Esophagus muscularis mucosa (tissue), 4 donors: Measurements from ENCODE around the gene CCDC82. TPM values are rescaled to one million over a fixed set of nuclear protein-coding genes. Genes with fewer than 3 reads are reported as not detected.

Experiments used
- DNase-seq: peaks from one replicate; pipeline ENCODE4 v3.0.0-alpha.2; 2017; ENCODE audit errors: extremely low spot score
- H3K27ac ChIP-seq, 4 donors: fragments of 200-600 bp; sonication (generic); replicated peaks in 1 of 4; 1 replicate in 3 of 4; 2 replicates in 1 of 4; pipeline ENCODE4 v1.5.1; 2016 to 2019; ENCODE audit warnings: mild to moderate bottlenecking in 1 of 4
- H3K27me3 ChIP-seq, 4 donors: fragments of 200-600 bp; sonication (generic); one replicate each; pipeline versions ENCODE4 v1.5.1 to v1.6.0; 2016 to 2019
- H3K36me3 ChIP-seq, 4 donors: fragments of 200-600 bp; sonication (generic); one replicate each; pipeline ENCODE4 v1.5.1; 2016 to 2019
- H3K4me1 ChIP-seq, 4 donors: fragments of 200-600 bp; sonication (generic); one replicate each; pipeline ENCODE4 v1.5.1; 2016 to 2019
- H3K4me3 ChIP-seq, 4 donors: fragments of 200-600 bp; sonication (generic); 1 replicate in 2 of 4; 2 replicates in 2 of 4; pipeline ENCODE4 v1.5.1; 2016 to 2019; ENCODE audit warnings: mild to moderate bottlenecking in 4 of 4, moderate library complexity in 1 of 4
- H3K9me3 ChIP-seq, 4 donors: fragments of 200-600 bp; sonication (generic); 1 replicate in 3 of 4; 2 replicates in 1 of 4; pipeline ENCODE4 v1.5.1; 2016 to 2019
- EP300 ChIP-seq: sonication (generic); formaldehyde crosslinking; IDR thresholded peaks from one replicate; pipeline ENCODE4 v1.6.1; 2017; ENCODE audit warnings: antibody characterized with exemption
- POLR2A ChIP-seq: fragments of 450-650 bp; IDR thresholded peaks from one replicate; pipeline ENCODE4 v1.6.1; 2017; ENCODE audit warnings: antibody characterized with exemption, moderate library complexity, mild to moderate bottlenecking, low read depth
- POLR2AphosphoS5 ChIP-seq, 2 donors: sonication (generic); formaldehyde crosslinking; IDR thresholded peaks; one replicate each; pipeline ENCODE4 v1.6.1; 2017; ENCODE audit warnings: antibody characterized with exemption in 2 of 2
- WGBS: methylation state at CpG from one replicate; pipeline ENCODE4 v1.1.5; 2018; 5-methylcytosine and 5-hydroxymethylcytosine counted together
- intact Hi-C: fragments of 100-400 bp; cut with DNase I; formaldehyde crosslinking; loops from one replicate; pipeline ENCODE4 v1.15.1; 2023
- total RNA-seq, 4 donors: library from RNA; depleted of rRNA; stranded (reverse); fragments of >200 nt; gene quantifications; one replicate each; pipeline versions ENCODE4 v1.1.0 to v1.2.1, GENCODE V29; 2016
- TF ChIP-seq, protein P1 (sequence below), 3 experiments: fragments of 200-600 bp in 2 of 3; fragments of 450-650 bp in 1 of 3; sonication (generic) in 2 of 3; IDR thresholded peaks; one replicate each; pipeline ENCODE4 v1.5.1; 2017 to 2019; ENCODE audit warnings: antibody characterized with exemption in 3 of 3, mild to moderate bottlenecking in 2 of 3, moderate library complexity in 1 of 3

Gene CCDC82
- total RNA-seq, 4 donors from 2014 or later = 12.3 to 23.3 (median 14.7) TPM

DNA sequence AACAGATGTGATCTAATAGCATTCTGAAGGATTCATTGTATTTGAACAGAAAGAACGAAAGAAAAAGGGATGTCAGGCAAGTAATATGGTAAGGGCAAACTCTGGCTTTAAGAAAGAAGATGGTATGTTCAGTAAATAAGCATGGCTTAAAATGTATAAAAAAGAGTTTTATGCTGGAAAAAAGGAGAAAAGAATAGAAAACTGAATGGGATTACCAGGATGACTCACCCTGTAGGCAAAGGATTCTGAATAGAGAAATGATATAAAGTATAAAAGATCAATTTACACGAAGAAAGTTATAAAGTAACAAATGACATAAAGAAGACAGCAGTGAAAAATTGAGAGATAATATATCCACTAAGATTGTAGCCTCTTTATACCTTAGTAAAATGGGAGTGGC lies 4.5 kb downstream of the CCDC82 start:
- Histone ChIP-seq H3K4me1 (peaks cover 8 to 20% (median 12%) of the 10 kb centered on the region in 4 donors), H3K4me3 (no peak overlapping the region), H3K27me3 (no peaks in the 10 kb centered on the region), H3K36me3 (peaks cover 0 to 39% (median 17%) of the 10 kb centered on the region in 4 donors), H3K9me3 (no peaks in the 10 kb centered on the region), H3K27ac (no peak overlapping the region)
- DNase-seq = no peak
- intact Hi-C loops = loop anchor here (5.0 kb wide), 1 partner anchor 548 kb away; no protein-coding TSS in a partner anchor
- WGBS = 93% methylated on average over 2 of the region's 2 CpGs
- no peak for TF ChIP-seq EP300
- TF ChIP-seq, protein P1, sequence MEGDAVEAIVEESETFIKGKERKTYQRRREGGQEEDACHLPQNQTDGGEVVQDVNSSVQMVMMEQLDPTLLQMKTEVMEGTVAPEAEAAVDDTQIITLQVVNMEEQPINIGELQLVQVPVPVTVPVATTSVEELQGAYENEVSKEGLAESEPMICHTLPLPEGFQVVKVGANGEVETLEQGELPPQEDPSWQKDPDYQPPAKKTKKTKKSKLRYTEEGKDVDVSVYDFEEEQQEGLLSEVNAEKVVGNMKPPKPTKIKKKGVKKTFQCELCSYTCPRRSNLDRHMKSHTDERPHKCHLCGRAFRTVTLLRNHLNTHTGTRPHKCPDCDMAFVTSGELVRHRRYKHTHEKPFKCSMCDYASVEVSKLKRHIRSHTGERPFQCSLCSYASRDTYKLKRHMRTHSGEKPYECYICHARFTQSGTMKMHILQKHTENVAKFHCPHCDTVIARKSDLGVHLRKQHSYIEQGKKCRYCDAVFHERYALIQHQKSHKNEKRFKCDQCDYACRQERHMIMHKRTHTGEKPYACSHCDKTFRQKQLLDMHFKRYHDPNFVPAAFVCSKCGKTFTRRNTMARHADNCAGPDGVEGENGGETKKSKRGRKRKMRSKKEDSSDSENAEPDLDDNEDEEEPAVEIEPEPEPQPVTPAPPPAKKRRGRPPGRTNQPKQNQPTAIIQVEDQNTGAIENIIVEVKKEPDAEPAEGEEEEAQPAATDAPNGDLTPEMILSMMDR (IDR thresholded peaks at IDR 0.05) = no peak
- TF ChIP-seq POLR2AphosphoS5 (IDR thresholded peaks at IDR 0.05) = no peak
- no peak for TF ChIP-seq POLR2A

DNA sequence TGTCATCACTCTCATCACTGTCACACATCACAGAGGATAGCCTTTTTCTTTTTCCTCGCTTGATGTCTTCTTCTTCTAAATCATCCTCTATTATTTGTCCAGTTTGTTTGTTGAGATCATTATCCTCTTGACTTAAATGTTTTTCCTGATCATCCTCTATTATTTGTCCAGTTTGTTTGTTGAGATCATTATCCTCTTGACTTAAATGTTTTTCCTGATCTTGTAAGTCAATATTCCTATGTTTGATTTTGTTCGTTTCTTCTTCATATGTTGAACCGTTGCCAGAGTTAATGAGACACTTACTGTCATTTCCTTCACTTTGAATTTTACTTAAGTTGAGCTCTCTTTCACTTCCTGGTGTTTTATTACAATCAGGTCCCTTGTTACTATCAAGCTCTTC lies 5.6 kb downstream of the CCDC82 start:
- Histone ChIP-seq H3K36me3 (peaks cover 0 to 47% (median 21%) of the 10 kb centered on the region in 4 donors), H3K27me3 (no peaks in the 10 kb centered on the region), H3K27ac (no peak overlapping the region), H3K4me1 (peaks cover 8 to 18% (median 12%) of the 10 kb centered on the region in 4 donors), H3K9me3 (no peaks in the 10 kb centered on the region), H3K4me3 (no peak overlapping the region)
- DNase-seq = no peak
- intact Hi-C loops = no loop called here
- WGBS = 86% methylated on average over 3 of the region's 3 CpGs
- TF ChIP-seq POLR2A (no peak), EP300 (no peak), POLR2AphosphoS5 (IDR thresholded peaks at IDR 0.05) (no peak)
- TF ChIP-seq, protein P1 (IDR thresholded peaks at IDR 0.05) = no peak

DNA sequence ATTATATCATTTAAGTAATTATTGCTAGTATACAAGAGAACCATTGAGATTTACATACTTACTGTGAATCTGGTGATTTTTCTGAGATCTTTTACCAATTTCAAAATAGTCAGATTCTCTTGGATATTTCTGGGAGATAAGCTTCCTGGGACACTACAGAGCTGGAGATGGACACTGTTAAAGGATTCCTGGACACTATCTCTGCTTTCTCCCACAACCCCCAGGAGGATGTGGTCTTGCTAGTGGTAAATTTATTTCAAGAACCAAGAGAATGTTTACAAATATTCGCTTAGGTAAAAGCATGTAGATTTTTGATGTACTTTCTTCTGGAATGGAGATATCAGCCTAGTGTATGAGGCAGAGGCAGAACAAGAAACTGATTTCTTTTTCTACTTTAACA lies 12.9 kb downstream of the CCDC82 start:
- no peak overlapping the region for H3K4me3 ChIP-seq
- intact Hi-C loops = no loop called here
- peaks cover 5 to 46% (median 23%) of the 10 kb centered on the region in 4 donors for H3K36me3 ChIP-seq
- H3K27me3 ChIP-seq = no peaks in the 10 kb centered on the region
- WGBS = 97% methylated on average over 1 of the region's 1 CpG
- no peak overlapping the region for H3K27ac ChIP-seq
- no peak for DNase-seq
- no peaks in the 10 kb centered on the region for H3K9me3 ChIP-seq
- H3K4me1 ChIP-seq = no peaks in the 10 kb centered on the region
- TF ChIP-seq EP300 (no peak), POLR2AphosphoS5 (IDR thresholded peaks at IDR 0.05) (no peak), POLR2A (no peak)
- TF ChIP-seq, protein P1 (IDR thresholded peaks at IDR 0.05) = no peak

DNA sequence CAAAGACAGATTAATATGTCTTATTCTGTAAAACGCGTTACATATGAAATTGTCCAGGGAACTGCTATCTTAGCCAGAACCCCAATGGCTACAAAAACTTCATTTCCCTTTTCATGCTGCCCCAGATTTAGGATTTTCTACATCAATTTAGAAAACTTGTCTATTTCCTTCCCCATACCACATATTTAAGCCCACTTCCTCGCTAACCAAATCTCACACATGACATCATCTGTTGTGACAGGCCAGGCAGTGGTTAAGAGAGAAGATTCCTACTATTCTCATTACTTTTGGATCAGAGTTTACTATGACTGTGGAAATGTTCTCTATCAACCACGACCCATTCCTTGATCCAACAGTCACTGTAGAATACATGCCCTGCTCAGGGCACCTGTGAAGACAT lies 15.9 kb downstream of the CCDC82 start:
- TF ChIP-seq POLR2A (no peak), EP300 (no peak), POLR2AphosphoS5 (IDR thresholded peaks at IDR 0.05) (no peak)
- TF ChIP-seq, protein P1 (IDR thresholded peaks at IDR 0.05) = no peak
- no peaks in the 10 kb centered on the region for H3K9me3 ChIP-seq
- no peaks in the 10 kb centered on the region for H3K27me3 ChIP-seq
- peaks cover 14 to 46% (median 35%) of the 10 kb centered on the region in 4 donors for H3K36me3 ChIP-seq
- H3K4me1 ChIP-seq = no peaks in the 10 kb centered on the region
- WGBS = 95% methylated on average over 4 of the region's 4 CpGs
- H3K27ac ChIP-seq = no peak overlapping the region
- H3K4me3 ChIP-seq = no peak overlapping the region
- DNase-seq = no peak
- intact Hi-C loops = no loop called here

DNA sequence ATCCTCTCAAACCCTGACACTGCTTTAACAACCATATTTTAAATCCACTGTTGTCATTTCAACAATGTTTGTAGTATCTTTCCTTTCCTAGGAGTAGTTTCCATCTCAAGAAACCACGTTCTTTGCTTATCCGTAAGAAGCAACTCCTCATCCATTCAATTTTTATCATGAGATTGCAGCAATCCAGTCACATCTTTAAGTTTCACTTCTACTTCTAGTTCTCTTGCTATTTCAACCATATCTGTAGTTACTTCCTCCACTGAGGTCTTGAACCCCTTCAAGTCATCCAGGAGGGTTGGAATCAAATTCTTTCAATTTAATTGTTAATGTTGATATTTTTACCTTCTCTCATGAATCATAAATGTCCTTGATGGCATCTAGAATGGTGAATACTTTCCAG lies 22.4 kb downstream of the CCDC82 start:
- no peak for DNase-seq
- no peaks in the 10 kb centered on the region for H3K4me1 ChIP-seq
- no peaks in the 10 kb centered on the region for H3K27me3 ChIP-seq
- TF ChIP-seq EP300 (no peak), POLR2A (no peak), POLR2AphosphoS5 (IDR thresholded peaks at IDR 0.05) (no peak)
- TF ChIP-seq, protein P1 (IDR thresholded peaks at IDR 0.05) = no peak
- WGBS = 85% methylated on average over 2 of the region's 2 CpGs
- no peak overlapping the region for H3K4me3 ChIP-seq
- intact Hi-C loops = no loop called here
- H3K36me3 ChIP-seq = peaks cover 14 to 75% (median 61%) of the 10 kb centered on the region in 4 donors
- no peak overlapping the region for H3K27ac ChIP-seq
- H3K9me3 ChIP-seq = no peaks in the 10 kb centered on the region
